CD4-positive, alpha-beta T cell treated with Interferon alpha-2 for 1 hour (primary cell): ENCODE results near the gene SEMA4G.

Source experiments
- DNase-seq, 2 donors: peaks; one replicate each; pipeline ENCODE4 v3.0.0-alpha.2; 2020 to 2022

SEMA4G gene, protein sequence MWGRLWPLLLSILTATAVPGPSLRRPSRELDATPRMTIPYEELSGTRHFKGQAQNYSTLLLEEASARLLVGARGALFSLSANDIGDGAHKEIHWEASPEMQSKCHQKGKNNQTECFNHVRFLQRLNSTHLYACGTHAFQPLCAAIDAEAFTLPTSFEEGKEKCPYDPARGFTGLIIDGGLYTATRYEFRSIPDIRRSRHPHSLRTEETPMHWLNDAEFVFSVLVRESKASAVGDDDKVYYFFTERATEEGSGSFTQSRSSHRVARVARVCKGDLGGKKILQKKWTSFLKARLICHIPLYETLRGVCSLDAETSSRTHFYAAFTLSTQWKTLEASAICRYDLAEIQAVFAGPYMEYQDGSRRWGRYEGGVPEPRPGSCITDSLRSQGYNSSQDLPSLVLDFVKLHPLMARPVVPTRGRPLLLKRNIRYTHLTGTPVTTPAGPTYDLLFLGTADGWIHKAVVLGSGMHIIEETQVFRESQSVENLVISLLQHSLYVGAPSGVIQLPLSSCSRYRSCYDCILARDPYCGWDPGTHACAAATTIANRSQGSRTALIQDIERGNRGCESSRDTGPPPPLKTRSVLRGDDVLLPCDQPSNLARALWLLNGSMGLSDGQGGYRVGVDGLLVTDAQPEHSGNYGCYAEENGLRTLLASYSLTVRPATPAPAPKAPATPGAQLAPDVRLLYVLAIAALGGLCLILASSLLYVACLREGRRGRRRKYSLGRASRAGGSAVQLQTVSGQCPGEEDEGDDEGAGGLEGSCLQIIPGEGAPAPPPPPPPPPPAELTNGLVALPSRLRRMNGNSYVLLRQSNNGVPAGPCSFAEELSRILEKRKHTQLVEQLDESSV

DNA sequence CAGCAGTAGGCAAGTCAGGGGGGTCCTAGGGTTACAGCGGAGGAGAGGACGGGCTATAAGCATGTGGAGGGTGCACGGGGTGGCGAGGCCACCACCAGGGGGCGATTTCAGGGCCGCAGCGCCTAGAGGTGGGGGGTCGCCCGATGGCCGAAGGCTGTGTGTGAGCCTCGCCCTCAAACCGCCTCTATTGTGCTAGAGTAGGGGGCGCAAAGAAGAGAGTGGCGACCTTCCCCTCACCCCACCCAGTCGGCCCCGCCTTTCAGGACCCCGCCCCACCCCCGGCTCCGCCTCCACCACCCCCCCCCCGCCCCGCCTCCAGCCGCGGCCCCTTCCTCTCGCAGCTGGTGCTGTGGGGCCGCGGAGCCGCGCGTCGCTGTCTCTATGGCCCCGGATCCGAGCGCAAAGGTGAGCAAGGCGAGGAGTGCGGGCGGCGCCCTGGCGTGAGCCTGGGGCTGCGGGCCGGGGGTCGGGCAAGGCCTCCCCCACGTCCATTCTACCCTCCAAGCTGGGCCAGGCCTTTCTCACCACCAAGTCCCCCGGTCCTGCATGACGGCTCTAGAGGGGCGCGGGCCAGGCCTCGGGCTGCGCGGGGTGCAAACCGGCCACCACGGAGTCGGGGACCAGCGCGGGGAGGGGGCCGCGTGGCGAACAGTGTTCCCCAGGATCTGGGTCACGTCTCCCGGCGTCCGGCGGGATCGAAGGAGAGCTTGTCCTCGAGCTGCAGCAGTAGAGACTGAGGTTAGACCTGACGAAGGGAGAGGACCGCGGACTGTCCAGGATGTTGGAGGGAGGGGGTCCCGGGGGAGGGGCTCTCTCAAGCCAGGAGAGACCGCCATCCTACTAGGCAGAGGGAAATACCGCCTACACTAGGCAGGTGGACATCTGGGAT, at the start of gene SEMA4G:
SEMA4G (plus strand) TSS at position 318 of the 889 bp plus-strand sequence. CDS start 3,409 bp downstream, outside the sequence.
- DNase-seq: peak; percentile 36 to 47

DNA sequence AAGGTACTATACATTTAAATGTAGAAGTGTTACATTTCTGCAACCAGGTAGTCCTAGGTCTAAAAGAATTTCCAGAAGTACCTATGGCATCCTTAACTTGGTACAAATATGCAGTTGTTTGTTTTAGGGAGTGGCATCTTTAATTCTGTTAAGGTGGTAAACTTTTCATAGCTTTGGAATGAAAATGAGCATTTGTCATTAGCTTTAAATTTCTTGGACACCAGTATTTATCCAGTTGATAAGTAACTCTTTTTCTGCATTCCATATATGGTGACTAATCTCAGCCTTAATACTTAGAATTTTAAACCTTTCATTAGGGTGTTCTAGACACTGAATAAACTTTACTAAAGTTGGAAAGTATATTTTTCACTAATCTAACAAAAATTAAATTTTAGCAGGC, 45.7 kb upstream of the SEMA4G start:
- DNase-seq: no peak

DNA sequence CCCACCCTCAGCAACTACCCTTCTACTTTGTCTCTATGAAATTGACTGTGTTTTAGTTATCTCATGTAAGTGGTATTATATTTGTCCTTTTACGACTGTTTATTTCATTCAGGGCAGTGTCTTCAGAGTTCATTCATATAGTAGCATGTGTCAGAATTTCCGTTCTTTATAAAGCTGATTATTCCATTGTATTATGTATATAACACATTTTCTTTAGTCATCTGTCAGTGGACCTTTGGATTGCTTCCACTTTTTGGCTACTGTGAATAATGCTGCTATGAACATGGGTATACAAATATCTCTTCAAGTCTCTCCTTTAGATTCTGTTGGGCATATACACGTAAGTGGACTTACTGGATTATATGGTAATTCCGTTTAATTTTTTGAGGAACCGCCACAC, 42.0 kb upstream of the SEMA4G start:
- DNase-seq: no peak

DNA sequence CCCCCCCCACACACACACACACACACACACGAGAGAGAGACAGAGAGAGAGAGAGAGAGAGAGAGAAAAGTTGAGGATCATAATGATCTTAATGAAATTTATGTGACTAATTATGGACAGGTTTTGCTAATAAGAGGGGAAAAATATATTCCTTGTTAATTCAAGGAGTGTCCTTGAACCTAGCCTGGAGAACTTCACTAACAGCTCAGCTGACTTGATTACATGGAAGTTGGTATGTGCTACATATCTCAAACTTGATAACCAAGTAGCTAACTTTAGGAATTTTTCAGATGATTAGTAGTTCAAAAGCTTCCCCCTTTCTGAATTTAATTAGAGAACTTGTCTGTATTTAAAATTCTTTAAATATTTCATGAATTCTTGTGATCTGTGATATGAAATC, 41.3 kb upstream of the SEMA4G start:
- no peak for DNase-seq

DNA sequence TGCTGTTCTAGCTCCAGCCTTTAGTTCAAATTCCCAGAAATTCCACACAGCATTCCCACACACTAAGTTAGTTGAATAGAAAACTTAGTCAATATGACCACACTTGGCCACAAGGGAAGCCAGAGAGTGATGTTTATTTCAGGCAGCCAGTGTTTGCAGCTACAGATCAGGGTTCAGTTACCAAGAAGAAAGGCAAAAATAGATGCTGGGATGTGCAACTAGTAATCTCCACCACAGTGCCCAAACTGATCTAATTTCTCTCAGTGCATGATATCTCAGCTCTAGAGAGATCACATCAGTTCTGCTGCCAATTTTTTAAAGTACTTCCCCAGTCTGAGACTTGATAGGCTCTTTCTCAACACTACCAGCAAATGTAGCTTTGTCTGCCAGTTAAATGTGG, 38.9 kb upstream of the SEMA4G start:
- DNase-seq: no peak

DNA sequence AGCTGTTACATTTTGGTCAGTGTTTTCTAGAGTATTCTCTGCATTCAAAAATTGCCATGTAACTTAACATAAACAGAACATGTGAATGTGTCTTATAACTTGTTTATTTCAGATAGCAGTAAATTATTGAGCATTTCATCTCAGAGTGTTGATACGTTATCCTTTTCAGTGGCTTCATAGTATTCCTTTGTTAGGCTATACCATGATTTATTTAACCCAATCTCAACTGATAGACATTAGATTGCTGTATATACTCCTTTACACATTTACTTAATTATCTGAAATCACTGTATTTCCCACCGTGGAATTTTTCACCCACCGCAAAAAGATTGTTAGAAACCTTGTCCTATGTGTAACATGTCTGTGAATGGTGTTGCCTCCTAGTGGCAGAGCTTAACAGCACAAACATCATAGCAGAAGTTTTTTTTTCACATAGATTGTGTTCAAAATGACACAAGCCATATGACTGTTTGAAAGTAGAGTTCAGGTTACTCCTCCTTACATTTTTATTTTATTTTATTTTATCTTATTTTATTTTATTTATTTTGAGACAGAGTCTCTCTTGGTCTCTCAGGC, 35.1 kb upstream of the SEMA4G start:
- DNase-seq: peak in 1 of 2 donors; percentile 22

DNA sequence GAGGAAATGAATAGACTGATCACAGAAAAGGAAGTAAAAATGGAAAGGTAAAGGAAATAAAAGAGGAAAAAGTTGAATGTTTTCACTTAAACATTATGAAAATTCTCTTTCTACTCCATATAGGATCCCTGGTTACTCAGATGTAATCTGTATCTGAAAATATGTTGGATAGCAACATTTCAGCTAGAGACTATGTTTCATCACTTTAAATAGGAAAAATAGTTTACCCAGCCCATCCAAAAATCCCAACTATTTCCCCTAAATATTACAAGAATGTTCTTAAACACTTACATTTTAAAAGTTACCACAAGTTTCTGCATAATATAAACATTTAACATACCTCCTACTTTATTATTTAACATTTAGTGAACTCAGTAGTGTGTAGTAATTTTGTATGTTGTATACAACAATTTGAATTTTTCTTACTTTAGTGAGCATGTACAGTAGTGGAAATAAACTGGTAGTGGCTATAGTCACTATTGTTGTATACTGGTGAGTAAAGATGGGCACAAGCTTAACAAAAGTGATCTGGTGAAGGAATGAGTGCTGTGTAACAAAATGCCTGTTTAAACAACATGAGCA, 29.4 kb upstream of the SEMA4G start:
- no peak for DNase-seq

DNA sequence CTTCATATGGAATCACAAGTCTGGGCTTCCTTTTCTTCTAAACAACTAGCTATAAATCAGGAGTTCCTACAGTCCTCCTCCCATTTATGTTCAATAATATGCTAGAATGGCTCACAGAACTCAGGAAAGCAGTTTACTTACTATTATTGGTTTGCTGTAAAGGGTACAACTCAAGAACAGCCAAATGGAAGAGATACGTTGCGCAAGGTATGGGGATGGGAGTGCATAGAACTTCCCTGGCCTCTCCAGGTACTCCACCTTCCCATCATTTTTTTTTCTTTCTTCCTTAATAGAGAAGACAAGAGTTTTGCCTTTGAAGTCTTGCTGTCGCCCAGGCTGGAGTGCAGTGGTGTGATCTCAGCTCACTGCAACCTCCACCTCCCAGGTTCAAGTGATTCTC, 27.1 kb upstream of the SEMA4G start:
- no peak for DNase-seq

DNA sequence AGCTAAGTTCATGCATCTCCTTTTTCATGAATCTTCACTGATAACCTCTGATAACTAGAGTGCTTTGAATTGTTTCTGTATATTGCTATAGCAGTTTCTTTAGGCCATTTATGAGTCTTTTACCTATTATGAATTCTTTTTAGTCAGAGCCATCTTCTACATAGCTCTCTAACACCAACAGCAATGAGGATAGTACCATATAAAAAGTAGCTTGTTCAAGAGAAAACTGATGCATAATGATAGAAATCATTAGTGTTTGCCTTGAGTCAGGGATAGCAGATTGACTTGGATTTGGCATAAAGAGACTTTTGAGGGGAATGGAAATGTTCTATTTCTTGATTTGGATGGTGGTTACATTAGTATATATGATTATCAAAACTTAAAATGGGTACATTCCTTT, 25.8 kb upstream of the SEMA4G start:
- DNase-seq: no peak

DNA sequence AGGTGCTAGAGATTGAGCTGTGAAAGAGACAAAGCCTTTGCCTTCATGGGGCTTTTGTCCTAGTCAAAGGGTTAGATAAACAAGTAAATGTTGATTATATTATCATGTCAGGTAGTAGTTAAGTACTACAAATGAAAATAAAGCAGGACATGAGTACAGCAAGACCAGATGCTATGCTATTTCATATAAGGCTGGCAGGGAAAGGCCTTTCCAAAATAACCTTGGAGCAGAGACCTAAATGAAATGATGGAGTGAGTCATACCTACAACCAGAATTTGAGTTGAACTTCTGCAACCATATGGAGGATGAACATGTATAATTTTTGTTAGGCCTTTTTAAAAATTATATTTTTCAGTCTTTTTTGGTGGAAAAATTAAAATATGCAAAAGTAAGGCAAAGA, 23.6 kb upstream of the SEMA4G start:
- no peak for DNase-seq

DNA sequence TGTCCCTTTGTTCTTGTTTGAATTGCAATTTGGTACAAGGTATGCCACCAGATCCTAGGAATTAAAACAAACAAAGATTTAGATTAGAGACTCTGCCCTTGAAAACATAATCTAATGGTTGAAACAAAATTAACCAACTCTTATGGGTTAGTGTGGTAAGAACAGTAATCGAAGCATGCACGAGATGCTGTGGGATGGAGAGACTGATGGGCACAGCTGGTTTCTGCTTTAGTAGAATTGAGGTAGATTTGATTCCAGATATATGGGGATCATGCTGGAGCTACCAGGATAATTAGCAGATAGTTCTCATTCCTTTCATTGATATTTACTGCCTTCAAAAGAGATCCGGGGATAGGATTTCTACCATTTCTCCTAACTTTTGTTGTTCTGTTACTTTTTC, 20.4 kb upstream of the SEMA4G start:
- DNase-seq: no peak

DNA sequence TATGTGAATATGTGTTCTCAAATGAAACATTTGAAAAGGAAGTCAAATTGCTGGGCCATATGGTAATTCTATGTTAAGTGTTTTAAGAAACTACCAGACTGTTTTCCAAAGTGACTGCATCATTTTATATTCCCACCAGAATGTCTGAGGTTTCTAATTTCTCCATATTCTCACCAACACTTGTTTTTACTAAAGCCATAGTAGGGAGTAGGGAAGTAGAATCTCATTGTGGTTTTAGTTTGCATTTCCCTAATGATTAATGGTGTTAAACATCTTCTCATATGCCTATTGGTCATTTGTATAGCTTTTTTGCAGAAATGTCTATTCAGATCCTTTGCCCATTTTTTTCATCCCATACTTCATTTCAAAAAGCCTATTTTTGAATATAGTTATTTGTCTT, 9.1 kb upstream of the SEMA4G start:
- no peak for DNase-seq

DNA sequence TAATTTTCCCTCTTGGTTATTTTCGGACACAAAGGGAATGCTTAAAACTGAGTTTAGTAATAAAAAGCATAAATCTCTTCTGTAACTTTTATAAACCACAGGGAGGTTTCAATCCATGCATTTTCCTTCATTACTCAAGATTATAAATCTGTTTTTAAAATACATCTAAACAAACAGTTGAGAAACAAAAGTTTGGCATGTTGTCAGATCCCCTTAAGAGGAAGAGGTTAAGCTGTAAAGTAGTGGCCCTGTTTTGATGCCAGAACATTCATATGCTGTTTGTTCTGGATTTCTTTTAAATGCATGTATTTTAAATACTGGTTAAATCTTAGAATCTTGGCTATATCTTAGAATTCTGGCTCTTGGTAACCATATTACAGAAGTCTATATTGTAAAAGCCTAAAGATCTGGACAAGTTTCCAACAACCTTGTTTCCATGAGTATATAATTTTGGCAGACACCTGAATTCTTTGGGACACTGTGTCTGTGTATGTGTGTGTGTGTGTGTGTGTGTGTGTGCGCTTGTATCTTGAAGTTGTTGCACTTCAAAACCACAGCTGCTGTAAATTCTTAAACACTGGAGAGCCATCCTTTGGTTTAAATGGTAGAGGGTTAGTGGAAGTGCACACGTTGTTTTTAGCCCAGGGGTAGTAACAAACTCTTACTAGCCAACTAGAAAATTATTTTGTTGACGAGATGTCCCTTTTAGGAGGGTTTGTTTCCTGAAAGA, 6.8 kb upstream of the SEMA4G start:
- DNase-seq: no peak

DNA sequence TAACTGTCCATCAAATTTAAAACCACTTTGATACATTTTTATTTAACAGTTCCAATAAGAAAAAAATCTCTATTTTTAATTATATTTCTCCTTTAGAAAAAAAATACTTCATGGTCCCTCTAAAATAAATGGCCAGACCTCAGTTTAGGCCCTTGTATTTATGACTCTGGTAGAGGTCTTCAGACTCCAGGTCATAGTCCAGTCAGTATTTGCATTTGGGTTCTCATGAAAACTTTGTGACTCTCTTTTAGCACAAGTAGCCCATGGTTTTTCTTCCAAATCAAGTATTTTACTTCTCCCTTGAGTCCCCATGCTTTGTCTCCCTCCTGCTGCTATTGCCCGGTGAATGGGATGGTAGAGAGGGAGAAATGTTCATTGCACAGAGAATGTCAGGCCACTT, 5.5 kb upstream of the SEMA4G start:
- no peak for DNase-seq

DNA sequence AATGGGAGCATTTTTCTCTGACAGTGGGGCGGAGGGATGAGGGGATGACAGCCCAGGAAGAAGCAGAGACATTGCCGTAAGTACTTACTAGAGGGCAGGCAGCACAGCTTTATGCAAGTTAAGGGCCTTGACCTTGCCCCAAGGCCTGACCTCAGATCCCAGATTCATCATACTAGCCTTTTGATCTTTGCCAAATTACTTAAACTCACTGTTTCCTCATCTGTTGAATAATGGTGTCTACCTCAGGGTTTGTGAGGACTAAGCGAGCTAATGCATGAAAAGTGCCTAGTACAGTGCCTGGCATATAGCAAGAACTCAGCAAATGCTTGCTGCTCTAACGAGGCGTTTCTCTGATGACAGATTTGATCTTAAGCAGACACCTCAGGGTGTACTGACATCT, 3.5 kb upstream of the SEMA4G start:
- DNase-seq: no peak

DNA sequence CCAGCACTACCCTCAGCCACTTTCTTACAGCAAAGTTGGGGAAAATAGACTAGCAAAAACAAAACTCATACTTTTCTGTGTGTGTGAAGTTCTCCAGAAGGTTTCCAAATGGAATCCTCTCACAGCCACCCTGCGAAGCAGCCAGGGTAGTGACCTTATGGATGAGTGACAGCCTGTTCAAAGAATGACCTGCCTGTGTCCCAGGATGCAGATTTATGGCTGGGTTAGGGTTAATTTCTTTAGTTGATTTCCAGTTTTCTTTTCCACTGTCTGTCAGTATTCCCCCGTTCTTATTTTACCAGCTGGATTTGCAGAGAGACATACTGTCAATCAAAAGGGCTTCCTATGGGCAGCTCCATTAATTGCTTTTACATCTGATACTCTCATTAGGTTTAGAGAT, 2.4 kb upstream of the SEMA4G start:
- no peak for DNase-seq

DNA sequence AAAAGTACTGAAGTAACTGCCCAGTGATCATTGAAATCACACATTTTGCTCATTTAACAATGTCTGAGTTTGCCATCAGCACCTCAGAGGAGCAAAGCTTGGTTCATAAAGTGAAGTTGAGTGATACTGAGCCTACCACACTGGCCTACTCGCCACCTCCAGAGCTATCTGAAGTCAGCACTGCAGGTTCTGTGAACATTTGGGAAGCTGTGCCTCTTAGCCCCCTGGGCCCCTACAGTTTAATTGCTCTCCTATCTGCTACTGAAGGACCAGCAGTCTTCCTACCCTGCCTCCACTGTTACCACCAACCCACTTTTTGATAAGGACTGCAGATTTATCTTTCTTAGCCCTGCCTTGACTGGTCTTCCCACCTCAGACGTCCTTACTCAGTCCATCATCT, 2.0 kb upstream of the SEMA4G start:
- DNase-seq: no peak

DNA sequence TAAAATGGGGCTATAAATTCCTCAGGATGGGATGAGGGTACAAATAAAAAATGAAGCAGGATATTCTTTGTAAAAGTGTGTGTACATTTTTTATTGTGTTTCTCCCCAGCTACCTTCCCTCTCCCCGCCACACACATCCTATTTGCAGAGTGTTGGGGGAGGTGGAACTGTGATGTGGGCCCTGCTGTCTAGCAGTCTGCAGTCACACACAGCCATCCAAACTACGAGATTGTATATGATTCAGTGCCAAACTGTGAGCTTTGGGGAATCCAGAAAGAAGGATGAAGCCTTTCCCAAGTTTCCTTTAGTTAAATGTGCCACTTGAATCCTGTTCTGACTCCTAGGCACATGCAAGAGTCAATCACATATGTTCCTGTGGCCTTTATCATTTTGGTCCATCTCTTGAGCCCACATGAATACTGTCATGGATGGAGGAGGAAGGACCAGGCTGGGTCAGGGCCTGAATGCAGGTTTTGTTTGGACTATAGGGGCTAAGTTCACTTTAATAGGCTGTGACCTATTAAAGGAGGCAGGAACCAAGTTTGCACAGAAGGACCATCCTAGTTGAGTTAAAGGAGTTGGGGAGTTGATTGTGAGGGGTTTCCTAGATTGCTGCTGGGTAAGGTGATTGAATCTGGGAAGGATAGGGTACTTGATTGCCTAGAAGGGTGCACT, 1.1 kb upstream of the SEMA4G start:
- no peak for DNase-seq

DNA sequence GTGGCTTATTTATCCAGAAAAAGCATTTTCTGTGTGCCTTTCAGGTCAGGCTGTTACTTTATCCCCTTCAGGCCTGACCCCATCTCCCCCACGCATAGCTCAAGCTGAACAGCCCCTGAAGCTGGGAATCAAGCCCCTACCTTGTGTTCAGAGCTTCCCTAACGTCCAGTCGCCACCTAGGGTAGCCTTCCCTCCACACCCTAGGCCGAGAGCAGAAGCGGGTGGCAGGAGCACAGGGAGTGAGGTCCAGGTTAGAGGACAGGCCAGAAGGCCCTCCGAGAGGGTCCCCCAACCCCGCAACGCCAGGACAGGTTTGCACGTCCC, 479 bp upstream of the SEMA4G start:
- DNase-seq: no peak

DNA sequence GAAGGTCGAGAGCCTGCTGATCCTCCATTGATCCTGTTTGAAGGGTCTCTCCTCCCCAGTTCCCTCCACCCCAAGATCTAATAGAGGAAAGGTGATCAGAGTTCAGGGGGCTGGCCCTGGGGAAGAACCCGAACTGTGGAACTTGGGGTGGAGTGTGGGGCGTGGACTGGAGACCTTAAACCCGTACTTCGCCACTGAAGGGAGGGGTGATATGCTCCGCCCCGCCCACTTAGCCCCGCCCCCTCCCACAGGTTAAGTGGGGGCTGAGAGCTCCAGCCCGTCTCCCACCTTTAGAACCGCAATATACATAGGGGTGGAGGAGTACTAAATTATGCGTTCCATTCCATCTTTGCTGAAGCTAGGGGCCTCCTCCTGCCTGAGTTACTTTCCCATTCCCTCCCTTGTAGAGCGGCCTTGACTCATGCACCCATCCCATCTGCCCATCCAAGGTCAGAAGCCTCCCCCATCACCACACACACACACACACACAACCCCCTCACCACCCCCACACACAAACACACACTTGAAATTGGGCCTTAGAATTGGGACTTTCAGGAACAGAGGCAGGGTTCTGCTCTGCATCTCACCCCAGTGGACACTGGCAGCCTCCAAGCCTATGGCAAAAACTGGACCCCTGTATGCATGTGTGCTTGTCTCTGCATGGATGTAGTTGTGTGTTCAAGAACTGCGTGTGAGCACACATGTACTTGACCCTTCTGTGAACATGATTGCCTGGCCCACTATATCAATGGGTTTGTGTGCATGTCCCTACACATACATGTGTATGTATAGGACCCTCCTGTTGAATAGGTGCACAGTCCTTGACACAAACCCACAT, 991 bp downstream of the SEMA4G start:
- DNase-seq: peak; percentile 40 to 56
